H9 (cell line): Measurements from ENCODE around the gene NPTXR. TPM values are rescaled to one million over a fixed set of nuclear protein-coding genes. Genes with fewer than 3 reads are reported as not detected.

Experiments
- DNase-seq: peaks from one replicate; pipeline ENCODE4 v3.0.0-alpha.2; 2017
- H2AFZ ChIP-seq: one replicate; pipeline ENCODE4 v1.6.1; 2013; ENCODE audit warnings: mild to moderate bottlenecking, low read length, control low read depth, moderate library complexity
- H2AK5ac ChIP-seq: 2 replicates; pipeline ENCODE4 v1.6.1; 2013; ENCODE audit warnings: low read length, control low read depth, mixed read lengths; ENCODE audit not compliant: insufficient read length
- H2BK120ac ChIP-seq: one replicate; pipeline ENCODE4 v1.6.1; 2013; ENCODE audit warnings: low read depth, mild to moderate bottlenecking, low read length, control low read depth, inconsistent platforms; ENCODE audit not compliant: poor library complexity, severe bottlenecking
- H2BK12ac ChIP-seq: 2 replicates; pipeline ENCODE4 v1.6.1; 2013; ENCODE audit warnings: low read length, control low read depth, mixed read lengths, low read depth; ENCODE audit not compliant: insufficient read length
- H2BK15ac ChIP-seq: 2 replicates; pipeline ENCODE4 v1.6.1; 2013; ENCODE audit warnings: low read depth, low read length, control low read depth
- H2BK20ac ChIP-seq: one replicate; pipeline ENCODE4 v1.6.1; 2013; ENCODE audit warnings: low read depth, mild to moderate bottlenecking, low read length, control low read depth, inconsistent platforms; ENCODE audit not compliant: poor library complexity, severe bottlenecking
- H2BK5ac ChIP-seq: 2 replicates; pipeline ENCODE4 v1.6.1; 2013; ENCODE audit warnings: low read length, control low read depth, mixed read lengths; ENCODE audit not compliant: insufficient read length
- H3K14ac ChIP-seq: 2 replicates; pipeline ENCODE4 v1.6.1; 2013; ENCODE audit warnings: low read length, control low read depth; ENCODE audit not compliant: insufficient read depth
- H3K18ac ChIP-seq: 2 replicates; pipeline ENCODE4 v1.6.1; 2013; ENCODE audit warnings: low read depth, mild to moderate bottlenecking, mixed read lengths, low read length, control low read depth; ENCODE audit not compliant: insufficient read length
- H3K23ac ChIP-seq: 2 replicates; pipeline ENCODE4 v1.6.1; 2013; ENCODE audit warnings: low read length, control low read depth, mixed read lengths, low read depth; ENCODE audit not compliant: insufficient read length
- H3K23me2 ChIP-seq: 2 replicates; pipeline ENCODE4 v1.6.1; 2013; ENCODE audit warnings: low read depth, mild to moderate bottlenecking, mixed read lengths, low read length, control low read depth; ENCODE audit not compliant: insufficient read length, poor library complexity, severe bottlenecking
- H3K27ac ChIP-seq: 2 replicates; pipeline ENCODE4 v1.5.1; 2013; ENCODE audit warnings: low read length, control low read depth, mixed read lengths, low read depth; ENCODE audit not compliant: insufficient read length
- H3K27me3 ChIP-seq: 2 replicates; pipeline ENCODE4 v1.6.1; 2013; ENCODE audit warnings: low read length, control low read depth, inconsistent platforms; ENCODE audit not compliant: insufficient read depth
- H3K4ac ChIP-seq: 2 replicates; pipeline ENCODE4 v1.6.1; 2013; ENCODE audit warnings: low read depth, mild to moderate bottlenecking, control low read depth, inconsistent platforms, low read length, moderate library complexity
- H3K4me1 ChIP-seq: 2 replicates; pipeline ENCODE4 v1.6.1; 2013; ENCODE audit warnings: low read length, control low read depth, inconsistent platforms; ENCODE audit not compliant: insufficient read depth
- H3K4me2 ChIP-seq: 2 replicates; pipeline ENCODE4 v1.6.1; 2013; ENCODE audit warnings: low read length, control low read depth, mixed read lengths; ENCODE audit not compliant: insufficient read length, insufficient read depth
- H3K56ac ChIP-seq: 2 replicates; pipeline ENCODE4 v1.6.1; 2013; ENCODE audit warnings: low read depth, mild to moderate bottlenecking, mixed read lengths, low read length, control low read depth; ENCODE audit not compliant: insufficient read length
- H3K79me1 ChIP-seq: 2 replicates; pipeline ENCODE4 v1.6.1; 2013; ENCODE audit warnings: low read depth, mild to moderate bottlenecking, moderate library complexity, low read length, control low read depth, inconsistent platforms; ENCODE audit not compliant: insufficient read depth, poor library complexity, severe bottlenecking
- H3K79me2 ChIP-seq: 2 replicates; pipeline ENCODE4 v1.6.1; 2013; ENCODE audit warnings: low read length, control low read depth, inconsistent platforms; ENCODE audit not compliant: insufficient read depth
- H3K9ac ChIP-seq: 2 replicates; pipeline ENCODE4 v1.6.1; 2013; ENCODE audit warnings: low read length, control low read depth, mixed read lengths; ENCODE audit not compliant: insufficient read length; ENCODE audit errors: extremely low read depth
- H3K9me3 ChIP-seq: one replicate; pipeline ENCODE4 v1.6.1; 2013; ENCODE audit warnings: low read depth, low read length, inconsistent platforms; ENCODE audit not compliant: control insufficient read depth
- H3T11ph ChIP-seq: one replicate; pipeline ENCODE4 v1.6.1; 2013; ENCODE audit warnings: mild to moderate bottlenecking, low read length, control low read depth, inconsistent platforms
- H4K20me1 ChIP-seq: one replicate; pipeline ENCODE4 v1.6.1; 2013; ENCODE audit not compliant: control insufficient read depth, insufficient read length, insufficient read depth
- H4K5ac ChIP-seq: 2 replicates; pipeline ENCODE4 v1.6.1; 2013; ENCODE audit warnings: low read depth, mild to moderate bottlenecking, mixed read lengths, low read length, control low read depth; ENCODE audit not compliant: insufficient read length
- H4K8ac ChIP-seq: replicated peaks from 2 replicates; pipeline ENCODE4 v1.6.1; 2013; ENCODE audit warnings: low read length, control low read depth, mixed read lengths, low read depth; ENCODE audit not compliant: insufficient read length
- H4K91ac ChIP-seq: 2 replicates; pipeline ENCODE4 v1.6.1; 2013; ENCODE audit warnings: low read depth, mild to moderate bottlenecking, moderate library complexity, mixed read lengths, low read length, control low read depth; ENCODE audit not compliant: insufficient read length
- H3K27ac Mint-ChIP-seq, 3 experiments: 2 replicates in 2 of 3; 3 replicates in 1 of 3; pipeline ENCODE4 v1.8.0; 2020 to 2021; ENCODE audit warnings: mixed read lengths in 3 of 3, mild to moderate bottlenecking in 1 of 3, moderate library complexity in 1 of 3
- H3K27me3 Mint-ChIP-seq: 2 replicates; pipeline ENCODE4 v1.8.0; 2021; ENCODE audit warnings: low read depth, mild to moderate bottlenecking, moderate library complexity, mixed read lengths
- H3K36me3 Mint-ChIP-seq, 3 experiments: 2 replicates in 2 of 3; 3 replicates in 1 of 3; pipeline ENCODE4 v1.8.0; 2020 to 2021; ENCODE audit warnings: low read depth in 3 of 3, mixed read lengths in 3 of 3; ENCODE audit not compliant: insufficient read depth in 1 of 3
- H3K4me1 Mint-ChIP-seq, 2 experiments: 2 replicates each; pipeline ENCODE4 v1.8.0; 2020; ENCODE audit warnings: mixed read lengths in 2 of 2
- H3K4me3 Mint-ChIP-seq, 2 experiments: 2 replicates in 1 of 2; 3 replicates in 1 of 2; pipeline ENCODE4 v1.8.0; 2020 to 2021; ENCODE audit warnings: mild to moderate bottlenecking in 2 of 2, mixed read lengths in 2 of 2, moderate library complexity in 1 of 2
- H3K9me3 Mint-ChIP-seq, 2 experiments: 2 replicates in 1 of 2; 3 replicates in 1 of 2; pipeline ENCODE4 v1.8.0; 2020; ENCODE audit warnings: mild to moderate bottlenecking in 2 of 2, mixed read lengths in 2 of 2, moderate library complexity in 1 of 2
- WGBS: extraction: QIAGEN DNeasy Blood & Tissue Kit; methylation state at CpG from one replicate; pipeline ENCODE4 v1.1.7; 2013; ENCODE audit warnings: missing lambda C conversion rate, low lambda C conversion rate, mixed read lengths; ENCODE audit not compliant: insufficient read length; ENCODE audit errors: extremely low coverage; 5-methylcytosine and 5-hydroxymethylcytosine counted together
- total RNA-seq: library from RNA; stranded (reverse); gene quantifications from 2 replicates; pipeline ENCODE4 v1.2.1, GENCODE V29; 2021
- TF ChIP-seq, protein P1 (sequence below): fragments of 200-600 bp; sonication (generic); conservative IDR thresholded peaks from 3 replicates; pipeline ENCODE4 v1.8.0; 2021; ENCODE audit warnings: antibody characterized with exemption, mild to moderate bottlenecking

The NPTXR gene
- total RNA-seq, 1 experiment from 2014 or later, result 8.1 TPM

DNA sequence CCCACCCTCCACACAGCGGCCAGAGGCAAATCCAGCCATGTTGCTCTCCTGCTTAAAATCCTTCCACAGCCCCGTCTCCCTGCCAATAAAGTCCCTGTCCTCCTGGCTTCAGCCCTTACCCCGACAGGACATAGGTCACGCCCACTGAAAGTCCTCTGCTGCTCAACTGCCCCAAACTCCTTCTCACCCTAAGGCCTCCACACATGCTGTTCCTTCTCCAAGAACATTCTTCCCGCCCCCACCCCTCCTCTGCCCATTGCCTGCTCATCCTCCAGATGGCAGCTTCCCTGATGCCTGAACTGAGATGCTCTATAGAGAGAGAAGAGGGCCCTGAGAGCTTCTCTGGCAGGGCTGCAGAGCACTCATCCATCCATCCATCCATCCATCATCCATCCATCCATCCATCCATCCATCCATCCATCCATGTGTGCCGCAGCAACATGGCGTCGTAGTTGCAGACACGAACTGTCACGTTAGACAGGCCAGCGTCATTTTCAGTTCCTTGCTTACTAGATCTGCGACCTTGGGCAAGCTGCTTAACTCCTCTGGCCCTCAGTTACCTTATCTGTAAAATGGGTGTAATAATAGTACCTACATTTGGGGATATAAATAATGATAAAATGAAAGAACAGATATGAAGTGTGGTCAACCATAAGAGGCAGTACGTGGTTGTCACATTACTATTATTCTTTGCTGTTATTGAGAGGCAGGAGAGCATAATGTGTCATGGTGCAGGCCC, 9.4 kb downstream of the NPTXR start:
- Histone ChIP-seq H3K9me3 (no peaks in the 10 kb centered on the region), H2BK15ac (no peak overlapping the region), H2AK5ac (no peak overlapping the region), H3T11ph (no peak overlapping the region), H2BK20ac (no peak overlapping the region), H3K4ac (no peak overlapping the region), H3K27me3 (no peaks in the 10 kb centered on the region), H2BK12ac (no peak overlapping the region), H3K56ac (no peak overlapping the region), H2BK5ac (no peak overlapping the region), H2AFZ (no peak overlapping the region), H3K18ac (no peak overlapping the region), H4K5ac (no peak overlapping the region), H3K79me2 (peaks cover 2% of the 10 kb centered on the region; the same call in 1 of the 2 replicates), H4K8ac (no peak overlapping the region), H4K91ac (no peak overlapping the region), H3K4me1 (peaks cover 10% of the 10 kb centered on the region; the same call in 1 of the 2 replicates), H3K9ac (no peak overlapping the region), H3K27ac (no peak overlapping the region), H3K79me1 (no peaks in the 10 kb centered on the region), H3K23ac (no peak overlapping the region), H4K20me1 (no peaks in the 10 kb centered on the region), H2BK120ac (no peak overlapping the region), H3K23me2 (no peaks in the 10 kb centered on the region), H3K4me2 (no peak overlapping the region), H3K14ac (no peak overlapping the region)
- Mint-ChIP-seq H3K27ac (0 out of 7 replicates have a peak overlapping the region, but pooled peaks of 1 of the 3 experiments have one; percentile 58), H3K4me1 (peaks cover 37 to 39% of the 10 kb centered on the region in 2 experiments), H3K36me3 (no peaks in the 10 kb centered on the region), H3K27me3 (peaks cover 11% of the 10 kb centered on the region), H3K4me3 (no peak overlapping the region), H3K9me3 (no peaks in the 10 kb centered on the region)
- TF ChIP-seq, protein P1, sequence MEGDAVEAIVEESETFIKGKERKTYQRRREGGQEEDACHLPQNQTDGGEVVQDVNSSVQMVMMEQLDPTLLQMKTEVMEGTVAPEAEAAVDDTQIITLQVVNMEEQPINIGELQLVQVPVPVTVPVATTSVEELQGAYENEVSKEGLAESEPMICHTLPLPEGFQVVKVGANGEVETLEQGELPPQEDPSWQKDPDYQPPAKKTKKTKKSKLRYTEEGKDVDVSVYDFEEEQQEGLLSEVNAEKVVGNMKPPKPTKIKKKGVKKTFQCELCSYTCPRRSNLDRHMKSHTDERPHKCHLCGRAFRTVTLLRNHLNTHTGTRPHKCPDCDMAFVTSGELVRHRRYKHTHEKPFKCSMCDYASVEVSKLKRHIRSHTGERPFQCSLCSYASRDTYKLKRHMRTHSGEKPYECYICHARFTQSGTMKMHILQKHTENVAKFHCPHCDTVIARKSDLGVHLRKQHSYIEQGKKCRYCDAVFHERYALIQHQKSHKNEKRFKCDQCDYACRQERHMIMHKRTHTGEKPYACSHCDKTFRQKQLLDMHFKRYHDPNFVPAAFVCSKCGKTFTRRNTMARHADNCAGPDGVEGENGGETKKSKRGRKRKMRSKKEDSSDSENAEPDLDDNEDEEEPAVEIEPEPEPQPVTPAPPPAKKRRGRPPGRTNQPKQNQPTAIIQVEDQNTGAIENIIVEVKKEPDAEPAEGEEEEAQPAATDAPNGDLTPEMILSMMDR, result no peak
- WGBS, result no CpG with 5 or more reads among the region's 13 CpGs
- DNase-seq, result no peak
